Measurements from ENCODE around the gene TIPIN. TPM values are rescaled to one million over a fixed set of nuclear protein-coding genes. Genes with fewer than 3 reads are reported as not detected.

TIPIN gene
- total RNA-seq, 1 experiment from 2014 or later: 12.9 TPM

DNA sequence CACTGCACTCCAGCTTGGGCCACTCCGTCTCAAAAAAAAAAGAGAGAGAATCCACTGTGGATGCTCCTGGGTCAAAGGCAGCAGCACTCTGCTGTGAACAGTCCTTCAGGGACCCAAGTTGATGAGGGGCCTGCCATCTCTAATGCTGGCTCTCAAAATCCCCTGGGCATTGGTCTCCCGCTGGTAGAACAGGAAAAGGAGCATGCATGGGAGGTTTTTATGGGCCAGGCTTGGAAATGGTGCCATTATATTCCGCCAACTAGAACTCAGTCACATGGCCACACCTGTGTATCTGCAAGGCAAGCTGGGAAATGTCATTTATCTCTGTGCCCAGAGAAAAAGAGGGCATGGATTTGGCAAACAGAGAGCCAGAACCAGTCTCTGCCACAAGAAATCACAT lies 66.5 kb downstream of the TIPIN start:
- peaks cover 20% of the 10 kb centered on the region for H3F3A ChIP-seq (ENCODE audit: insufficient read depth, low read depth)
- no peak overlapping the region for H2AFZ ChIP-seq
- H3K36me3 ChIP-seq (ENCODE audit: low read depth): no peaks in the 10 kb centered on the region
- H3K9me2 ChIP-seq (ENCODE audit: insufficient read depth): no peaks in the 10 kb centered on the region
- TF ChIP-seq, protein P1, sequence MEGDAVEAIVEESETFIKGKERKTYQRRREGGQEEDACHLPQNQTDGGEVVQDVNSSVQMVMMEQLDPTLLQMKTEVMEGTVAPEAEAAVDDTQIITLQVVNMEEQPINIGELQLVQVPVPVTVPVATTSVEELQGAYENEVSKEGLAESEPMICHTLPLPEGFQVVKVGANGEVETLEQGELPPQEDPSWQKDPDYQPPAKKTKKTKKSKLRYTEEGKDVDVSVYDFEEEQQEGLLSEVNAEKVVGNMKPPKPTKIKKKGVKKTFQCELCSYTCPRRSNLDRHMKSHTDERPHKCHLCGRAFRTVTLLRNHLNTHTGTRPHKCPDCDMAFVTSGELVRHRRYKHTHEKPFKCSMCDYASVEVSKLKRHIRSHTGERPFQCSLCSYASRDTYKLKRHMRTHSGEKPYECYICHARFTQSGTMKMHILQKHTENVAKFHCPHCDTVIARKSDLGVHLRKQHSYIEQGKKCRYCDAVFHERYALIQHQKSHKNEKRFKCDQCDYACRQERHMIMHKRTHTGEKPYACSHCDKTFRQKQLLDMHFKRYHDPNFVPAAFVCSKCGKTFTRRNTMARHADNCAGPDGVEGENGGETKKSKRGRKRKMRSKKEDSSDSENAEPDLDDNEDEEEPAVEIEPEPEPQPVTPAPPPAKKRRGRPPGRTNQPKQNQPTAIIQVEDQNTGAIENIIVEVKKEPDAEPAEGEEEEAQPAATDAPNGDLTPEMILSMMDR (conservative IDR thresholded peaks at IDR 0.05): no peak
- TF ChIP-seq EZH2 (IDR thresholded peaks at IDR 0.05; ENCODE audit: low read depth): no peak
- peaks cover 15% of the 10 kb centered on the region for H3K4me1 ChIP-seq (replicated peaks; ENCODE audit: insufficient read depth)
- no peaks in the 10 kb centered on the region for H3K27me3 ChIP-seq (ENCODE audit: insufficient read depth, low read depth)
- no peak for DNase-seq
- H4K20me1 ChIP-seq (ENCODE audit: insufficient read depth): no peaks in the 10 kb centered on the region
- ChIA-PET POLR2A (ENCODE audit: unreplicated experiment) (no interaction called here), CTCF (no interaction called here)
- no TSS peak for BruUV-seq (replicated peaks)
- no peaks in the 10 kb centered on the region for H3K9me3 ChIP-seq (ENCODE audit: insufficient read depth, low read depth)
- no peak overlapping the region for H3K27ac ChIP-seq
- no peak overlapping the region for H3K4me3 ChIP-seq
- intact Hi-C loops (cut with micrococcal nuclease; ENCODE audit: unreplicated experiment): loop anchor here (5.0 to 10.0 kb wide), 2 partner anchors 388 to 675 kb away; partner anchors contain the start of gene INTS14
- H3K4me2 ChIP-seq: 0 out of 2 replicates have a peak overlapping the region, but pooled peaks have one; percentile 23
- 0 out of 2 replicates have a peak, but pooled peaks cover 5% of the 10 kb centered on the region for H3K79me2 ChIP-seq (ENCODE audit: low read depth)

DNA sequence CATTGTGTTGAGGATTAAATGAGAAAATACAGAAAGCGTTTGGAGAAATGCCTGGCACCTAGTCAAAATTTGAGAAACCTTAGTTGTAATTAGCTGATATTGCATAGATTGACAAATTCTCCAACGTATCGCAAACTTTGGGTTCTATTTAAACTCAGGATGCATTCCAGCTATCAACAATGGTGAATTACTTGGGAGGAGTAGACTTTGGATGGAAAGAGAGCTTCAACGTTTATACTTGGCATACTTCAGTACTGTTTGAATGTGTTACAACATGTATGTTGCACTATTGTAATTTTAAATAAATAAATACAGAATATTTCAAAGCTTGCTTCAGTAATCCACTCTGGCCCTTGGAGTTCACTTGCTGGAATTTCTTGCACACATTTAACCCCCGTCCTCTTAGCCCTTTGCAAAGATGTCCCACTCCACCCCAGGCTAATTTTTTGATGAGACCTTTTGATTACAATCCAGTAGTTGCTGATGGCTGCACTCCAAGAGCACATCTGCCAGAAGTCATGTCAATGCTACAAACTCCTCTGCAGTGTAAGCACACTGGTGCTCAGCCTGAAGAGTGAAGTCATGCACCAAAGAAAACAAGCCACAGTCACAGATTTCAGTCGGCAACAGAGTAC lies 67.8 kb downstream of the TIPIN start:
- BruUV-seq (replicated peaks): no TSS peak
- H3K4me2 ChIP-seq: no peak overlapping the region
- no peak overlapping the region for H2AFZ ChIP-seq
- H4K20me1 ChIP-seq (ENCODE audit: insufficient read depth): no peaks in the 10 kb centered on the region
- H3K27me3 ChIP-seq (ENCODE audit: insufficient read depth, low read depth): no peaks in the 10 kb centered on the region
- H3K36me3 ChIP-seq (ENCODE audit: low read depth): no peaks in the 10 kb centered on the region
- 0 out of 2 replicates have a peak, but pooled peaks cover 5% of the 10 kb centered on the region for H3K79me2 ChIP-seq (ENCODE audit: low read depth)
- ChIA-PET POLR2A (ENCODE audit: unreplicated experiment) (no interaction called here), CTCF (interaction anchor here (0.6 kb wide), 2 partner anchors 294 to 412 kb away, joined by 9 to 19 read pairs; no protein-coding TSS in a partner anchor)
- H3K4me1 ChIP-seq (replicated peaks; ENCODE audit: insufficient read depth): peaks cover 11% of the 10 kb centered on the region
- H3K9me3 ChIP-seq (ENCODE audit: insufficient read depth, low read depth): no peaks in the 10 kb centered on the region
- 0 out of 2 replicates have a peak, but pooled peaks cover 8% of the 10 kb centered on the region for H3F3A ChIP-seq (ENCODE audit: insufficient read depth, low read depth)
- H3K27ac ChIP-seq: no peak overlapping the region
- H3K4me3 ChIP-seq: no peak overlapping the region
- H3K9me2 ChIP-seq (ENCODE audit: insufficient read depth): no peaks in the 10 kb centered on the region
- intact Hi-C loops (cut with micrococcal nuclease; ENCODE audit: unreplicated experiment): loop anchor here (5.0 kb wide), 1 partner anchor 306 kb away; no protein-coding TSS in a partner anchor
- DNase-seq: no peak
- no peak for TF ChIP-seq EZH2 (IDR thresholded peaks at IDR 0.05; ENCODE audit: low read depth)
- TF ChIP-seq, protein P1 (conservative IDR thresholded peaks at IDR 0.05): no peak

DNA sequence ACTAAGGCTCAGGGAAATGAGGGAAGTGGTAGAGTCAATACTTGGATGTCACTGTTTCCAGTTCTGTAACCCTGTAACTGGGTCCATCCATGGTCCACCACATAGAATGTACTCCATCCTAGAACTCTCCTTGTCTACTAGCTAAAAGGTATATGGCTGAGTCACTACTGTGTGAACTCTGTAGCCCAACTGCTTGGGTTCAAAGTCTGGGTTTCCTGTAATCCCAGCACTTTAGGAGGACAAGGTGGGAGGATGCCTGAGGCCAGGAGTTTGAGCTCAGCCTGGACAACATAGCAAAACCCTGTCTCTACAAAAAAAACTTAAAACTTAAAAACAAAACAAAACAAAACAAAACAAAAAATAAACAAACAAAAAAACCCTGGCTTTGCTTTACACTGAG lies 68.4 kb downstream of the TIPIN start:
- ChIA-PET CTCF (interaction anchor here (0.6 kb wide), 2 partner anchors 295 to 413 kb away, joined by 9 to 19 read pairs; no protein-coding TSS in a partner anchor), POLR2A (ENCODE audit: unreplicated experiment) (no interaction called here)
- Histone ChIP-seq H3K4me2 (no peak overlapping the region), H3K79me2 (ENCODE audit: low read depth) (0 out of 2 replicates have a peak, but pooled peaks cover 5% of the 10 kb centered on the region), H3K4me1 (replicated peaks; ENCODE audit: insufficient read depth) (peaks cover 11% of the 10 kb centered on the region), H3K36me3 (ENCODE audit: low read depth) (no peaks in the 10 kb centered on the region), H2AFZ (no peak overlapping the region), H4K20me1 (ENCODE audit: insufficient read depth) (no peaks in the 10 kb centered on the region), H3K4me3 (no peak overlapping the region), H3K9me3 (ENCODE audit: insufficient read depth, low read depth) (no peaks in the 10 kb centered on the region), H3K27me3 (ENCODE audit: insufficient read depth, low read depth) (no peaks in the 10 kb centered on the region), H3K27ac (no peak overlapping the region), H3F3A (ENCODE audit: insufficient read depth, low read depth) (0 out of 2 replicates have a peak, but pooled peaks cover 8% of the 10 kb centered on the region), H3K9me2 (ENCODE audit: insufficient read depth) (no peaks in the 10 kb centered on the region)
- BruUV-seq (replicated peaks): no TSS peak
- intact Hi-C loops (cut with micrococcal nuclease; ENCODE audit: unreplicated experiment): loop anchor here (5.0 kb wide), 1 partner anchor 306 kb away; no protein-coding TSS in a partner anchor
- no peak for TF ChIP-seq EZH2 (IDR thresholded peaks at IDR 0.05; ENCODE audit: low read depth)
- TF ChIP-seq, protein P1 (conservative IDR thresholded peaks at IDR 0.05): no peak
- DNase-seq: no peak
